Endothelial cell of umbilical vein (primary cell): ENCODE results near the gene CIC.

ENCODE experiments used
- CTCF ChIP-seq, 2 donors: IDR thresholded peaks; 1 replicate in 1 of 2; 2 replicates in 1 of 2; pipeline ENCODE4 v1.5.1; 2011; ENCODE audit warnings: low read length in 2 of 2, mild to moderate bottlenecking in 2 of 2, moderate library complexity in 2 of 2, control low read depth in 1 of 2, inconsistent platforms in 1 of 2, low read depth in 1 of 2; ENCODE audit not compliant: insufficient read depth in 1 of 2; ENCODE audit errors: extremely low read depth in 1 of 2
- EZH2 ChIP-seq: IDR thresholded peaks from 2 replicates; pipeline ENCODE4 v1.6.1; 2012; ENCODE audit warnings: borderline replicate concordance, low read depth, mild to moderate bottlenecking, moderate library complexity, low read length, inconsistent platforms; ENCODE audit not compliant: severe bottlenecking
- POLR2A ChIP-seq: IDR thresholded peaks from 2 replicates; pipeline ENCODE4 v1.6.1; 2012; ENCODE audit warnings: low read depth, mild to moderate bottlenecking, control low read depth, low read length

- no peak for TF ChIP-seq CTCF (IDR thresholded peaks at IDR 0.05; ENCODE audit: extremely low read depth in 1 of 2, insufficient read depth in 1 of 2, low read depth in 1 of 2, low read length in 2 of 2)
- no peak for TF ChIP-seq POLR2A
- TF ChIP-seq EZH2 = no peak
Observed at GRCh38 chr19:42242069-42242511, 27.0 kb upstream of the CIC start.
